ENCODE measurements around the gene RAB27A. TPM values are rescaled to one million over a fixed set of nuclear protein-coding genes. Genes with fewer than 3 reads are reported as not detected.

RAB27A gene
- total RNA-seq, 1 experiment from 2014 or later: 12.8 TPM

Other genes starting within 250 kb of the RAB27A start
- 148 and 163 TPM in 2 replicates for gene RSL24D1, start 92.9 kb downstream of the RAB27A start, total RNA-seq (2014; rRNA removed; shearing (Covaris generic))
- 13.0 and 15.4 TPM in 2 replicates for gene PIGBOS1, start 29.3 kb upstream of the RAB27A start, total RNA-seq (2014; rRNA removed; shearing (Covaris generic))
- gene PIGB, start 29.4 kb upstream of the RAB27A start, total RNA-seq (2014; rRNA removed; shearing (Covaris generic)): 8.9 and 11.5 TPM in 2 replicates
- gene CCPG1, start 118.5 kb upstream of the RAB27A start, total RNA-seq (2014; rRNA removed; shearing (Covaris generic)): 12.8 and 14.6 TPM in 2 replicates
- gene PIERCE2, start 118.7 kb upstream of the RAB27A start, total RNA-seq (2014; rRNA removed; shearing (Covaris generic)): 0.27 and 1.00 TPM in 2 replicates
- 2.9 and 5.7 TPM in 2 replicates for gene DNAAF4, start 218.4 kb upstream of the RAB27A start, total RNA-seq (2014; rRNA removed; shearing (Covaris generic))